SK-N-SH (cell line): ENCODE data around the gene MYLIP. TPM values are rescaled to one million over a fixed set of nuclear protein-coding genes. Genes with fewer than 3 reads are reported as not detected.

ENCODE experiments used
- CTCF ChIA-PET: fragments of 300-600, 350-600 bp; formaldehyde crosslinking; extraction: SDS; loops from one replicate; lab custom pipeline; 2021; lab: Yijun Ruan, JAX
- POLR2A ChIA-PET: fragments of 350-600 bp; sonication (Branson Sonifier 250); formaldehyde crosslinking; extraction: SDS; loops from one replicate; lab custom pipeline; 2020; ENCODE audit warnings: antibody characterized with exemption, inconsistent platforms; lab: Yijun Ruan, JAX
- DNase-seq: peaks from one replicate; pipeline ENCODE4 v3.0.0; 2012
- H2AFZ ChIP-seq: fragments of 200-600 bp; sonication (generic); 2 replicates; pipeline ENCODE4 v1.8.1; 2016; ENCODE audit warnings: antibody characterized with exemption, mild to moderate bottlenecking, low read depth
- H3F3A ChIP-seq: fragments of 200-600 bp; sonication (generic); replicated peaks from 2 replicates; pipeline ENCODE3; 2016; ENCODE audit warnings: antibody characterized with exemption, mild to moderate bottlenecking; ENCODE audit not compliant: insufficient read depth
- H3K27ac ChIP-seq, 2 experiments: fragments of 200-500 bp in 1 of 2; fragments of 200-600 bp in 1 of 2; sonication (Bioruptor generic) in 1 of 2; sonication (generic), shearing (Covaris generic) in 1 of 2; 2 replicates each; pipeline versions ENCODE4 v1.5.1 to v1.6.1; 2014 to 2016; ENCODE audit warnings: low read depth in 2 of 2, inconsistent platforms in 1 of 2, low read length in 1 of 2, mild to moderate bottlenecking in 1 of 2, mixed read lengths in 1 of 2
- H3K27me3 ChIP-seq: fragments of 200-600 bp; sonication (generic), shearing (Covaris generic); 2 replicates; pipeline ENCODE4 v1.6.1; 2016; ENCODE audit warnings: mixed run types; ENCODE audit not compliant: insufficient read depth
- H3K36me3 ChIP-seq, 2 experiments: fragments of 200-500 bp in 1 of 2; fragments of 200-600 bp in 1 of 2; sonication (Bioruptor generic) in 1 of 2; sonication (generic) in 1 of 2; replicated peaks in 1 of 2; 2 replicates each; pipeline versions ENCODE3 to v1.5.1; 2014 to 2016; ENCODE audit warnings: low read length in 1 of 2, mild to moderate bottlenecking in 1 of 2; ENCODE audit not compliant: insufficient read depth in 2 of 2, control insufficient read depth in 1 of 2
- H3K4me1 ChIP-seq, 2 experiments: fragments of 200-500 bp in 1 of 2; fragments of 200-600 bp in 1 of 2; sonication (Bioruptor generic) in 1 of 2; sonication (generic), shearing (Covaris generic) in 1 of 2; 2 replicates each; pipeline versions ENCODE4 v1.5.1 to v1.6.1; 2014 to 2016; ENCODE audit warnings: low read depth in 1 of 2, low read length in 1 of 2, mixed run types in 1 of 2; ENCODE audit not compliant: insufficient read depth in 2 of 2, control insufficient read depth in 1 of 2
- H3K4me2 ChIP-seq: fragments of 200-600 bp; sonication (generic), shearing (Covaris generic); 2 replicates; pipeline ENCODE4 v1.6.1; 2017; ENCODE audit warnings: mixed run types
- H3K4me3 ChIP-seq, 2 experiments: fragments of 200-500 bp in 1 of 2; fragments of 200-600 bp in 1 of 2; sonication (Bioruptor generic) in 1 of 2; sonication (generic), shearing (Covaris generic) in 1 of 2; 2 replicates each; pipeline versions ENCODE4 v1.5.1 to v1.8.1; 2014 to 2016; ENCODE audit warnings: low read depth in 2 of 2, inconsistent platforms in 1 of 2, low read length in 1 of 2, mild to moderate bottlenecking in 1 of 2, mixed read lengths in 1 of 2, moderate library complexity in 1 of 2
- H3K79me2 ChIP-seq: fragments of 200-600 bp; sonication (generic); 2 replicates; pipeline ENCODE4 v1.8.1; 2017; ENCODE audit warnings: mild to moderate bottlenecking; ENCODE audit not compliant: insufficient read depth
- H3K9ac ChIP-seq: fragments of 200-600 bp; sonication (generic); 2 replicates; pipeline ENCODE4 v1.6.1; 2017; ENCODE audit warnings: mixed run types
- H3K9me2 ChIP-seq: fragments of 200-600 bp; sonication (generic); 2 replicates; pipeline ENCODE4 v1.6.1; 2017; ENCODE audit warnings: mixed run types
- H3K9me3 ChIP-seq: fragments of 200-600 bp; sonication (generic); 2 replicates; pipeline ENCODE4 v1.6.1; 2017; ENCODE audit warnings: mixed run types, mild to moderate bottlenecking, moderate library complexity
- H4K20me1 ChIP-seq: fragments of 200-600 bp; sonication (generic); 2 replicates; pipeline ENCODE4 v1.6.1; 2017; ENCODE audit warnings: mild to moderate bottlenecking, mixed run types; ENCODE audit not compliant: insufficient read depth
- CHD2 ChIP-seq: fragments of 150-350 bp; IDR thresholded peaks from 2 replicates; pipeline ENCODE4 v1.6.1; 2018; ENCODE audit warnings: low read length; ENCODE audit not compliant: partially characterized antibody
- EP300 ChIP-seq, 2 experiments: IDR thresholded peaks; 2 replicates each; pipeline versions ENCODE4 v1.4.0 to v1.6.1; 2012; ENCODE audit warnings: borderline replicate concordance in 1 of 2, low read depth in 1 of 2, low read length in 1 of 2
- EZH2phosphoT487 ChIP-seq: fragments of 200-600 bp; sonication (generic); IDR thresholded peaks from 2 replicates; pipeline ENCODE4 v1.6.1; 2017; ENCODE audit warnings: low read depth, mixed run types, mild to moderate bottlenecking, antibody characterized with exemption, moderate library complexity, borderline replicate concordance
- FOSL2 ChIP-seq: IDR thresholded peaks from 2 replicates; pipeline ENCODE4 v1.4.0; 2012; ENCODE audit warnings: low read depth, mild to moderate bottlenecking, moderate library complexity, borderline replicate concordance
- FOXJ3 ChIP-seq: sonication (generic); formaldehyde crosslinking; IDR thresholded peaks from 2 replicates; pipeline ENCODE4 v1.5.1; 2020; ENCODE audit warnings: mild to moderate bottlenecking, missing genetic modification reagents
- GABPA ChIP-seq: IDR thresholded peaks from 2 replicates; pipeline ENCODE4 v1.4.0; 2012; ENCODE audit warnings: low read depth, mild to moderate bottlenecking
- JUND ChIP-seq: IDR thresholded peaks from 2 replicates; pipeline ENCODE4 v1.4.0; 2012
- MEF2A ChIP-seq: IDR thresholded peaks from 2 replicates; pipeline ENCODE4 v1.4.0; 2012; ENCODE audit warnings: low read depth, borderline replicate concordance
- NRF1 ChIP-seq: IDR thresholded peaks from 2 replicates; pipeline ENCODE4 v1.6.1; 2012; ENCODE audit warnings: low read depth, mild to moderate bottlenecking, low read length
- POLR2AphosphoS5 ChIP-seq: IDR thresholded peaks from 2 replicates; pipeline ENCODE4 v1.6.1; 2012; ENCODE audit warnings: low read depth, low read length
- RCOR1 ChIP-seq: fragments of 150-350 bp; IDR thresholded peaks from 2 replicates; pipeline ENCODE4 v1.6.1; 2017; ENCODE audit warnings: antibody characterized with exemption, low read length
- SIN3A ChIP-seq: IDR thresholded peaks from 2 replicates; pipeline ENCODE4 v1.6.1; 2012; ENCODE audit warnings: low read depth, mild to moderate bottlenecking, low read length, moderate library complexity, borderline replicate concordance
- SMC3 ChIP-seq: IDR thresholded peaks from 2 replicates; pipeline ENCODE4 v1.6.1; 2012; ENCODE audit warnings: low read depth, low read length, improper control_type of control experiment
- WGBS: methylation state at CpG from one replicate; pipeline ENCODE4 v1.1.6; 2017; ENCODE audit warnings: low lambda C conversion rate; 5-methylcytosine and 5-hydroxymethylcytosine counted together
- polyA plus RNA-seq, 3 experiments: library from polyadenylated mRNA; depleted of rRNA; stranded (reverse); fragments of >200 nt; gene quantifications; 2 replicates each; pipeline ENCODE4 v1.2.3, GENCODE V29; 2012
- TF ChIP-seq, protein P1 (sequence below): fragments of 150-350 bp; IDR thresholded peaks from 2 replicates; pipeline ENCODE4 v1.6.1; 2017; ENCODE audit warnings: antibody characterized with exemption, low read length, low read depth, borderline replicate concordance
- TF ChIP-seq, protein P2 (sequence below): IDR thresholded peaks from 2 replicates; pipeline ENCODE4 v1.4.0; 2012; ENCODE audit warnings: low read depth
- TF ChIP-seq, protein P3 (sequence below): IDR thresholded peaks from 2 replicates; pipeline ENCODE4 v1.4.0; 2012; ENCODE audit warnings: low read depth, borderline replicate concordance
- TF ChIP-seq, protein P4 (sequence below): IDR thresholded peaks from 2 replicates; pipeline ENCODE4 v1.4.0; 2012; ENCODE audit warnings: low read depth, borderline replicate concordance
- TF ChIP-seq, protein P5 (sequence below): IDR thresholded peaks from 2 replicates; pipeline ENCODE4; 2012

Gene MYLIP
- polyA plus RNA-seq, 1 of the 3 experiments (the other 2 are of a cell fraction) = 3.1 TPM

DNA sequence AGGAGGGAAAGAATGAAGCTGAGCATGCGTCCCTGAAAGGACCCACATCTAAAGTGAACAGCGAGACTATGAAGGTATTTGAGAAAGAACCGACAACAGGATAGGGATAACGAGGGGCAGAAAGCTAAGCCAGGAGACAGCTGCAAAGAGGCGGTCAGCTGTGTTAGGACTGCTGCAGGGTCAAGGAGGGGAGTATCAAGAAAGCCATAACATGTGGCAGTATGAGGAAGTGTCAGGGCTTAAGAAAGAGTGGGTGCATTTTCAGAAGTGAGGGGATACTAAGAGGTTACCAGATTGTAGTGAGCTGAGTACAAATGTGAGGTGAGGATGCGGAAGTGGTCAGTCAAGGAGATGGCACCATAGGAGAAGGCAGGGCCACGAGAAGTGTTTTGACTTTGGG lies 21.2 kb downstream of the MYLIP start (continued):
- TF ChIP-seq, protein P1, sequence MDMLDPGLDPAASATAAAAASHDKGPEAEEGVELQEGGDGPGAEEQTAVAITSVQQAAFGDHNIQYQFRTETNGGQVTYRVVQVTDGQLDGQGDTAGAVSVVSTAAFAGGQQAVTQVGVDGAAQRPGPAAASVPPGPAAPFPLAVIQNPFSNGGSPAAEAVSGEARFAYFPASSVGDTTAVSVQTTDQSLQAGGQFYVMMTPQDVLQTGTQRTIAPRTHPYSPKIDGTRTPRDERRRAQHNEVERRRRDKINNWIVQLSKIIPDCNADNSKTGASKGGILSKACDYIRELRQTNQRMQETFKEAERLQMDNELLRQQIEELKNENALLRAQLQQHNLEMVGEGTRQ = no peak

DNA sequence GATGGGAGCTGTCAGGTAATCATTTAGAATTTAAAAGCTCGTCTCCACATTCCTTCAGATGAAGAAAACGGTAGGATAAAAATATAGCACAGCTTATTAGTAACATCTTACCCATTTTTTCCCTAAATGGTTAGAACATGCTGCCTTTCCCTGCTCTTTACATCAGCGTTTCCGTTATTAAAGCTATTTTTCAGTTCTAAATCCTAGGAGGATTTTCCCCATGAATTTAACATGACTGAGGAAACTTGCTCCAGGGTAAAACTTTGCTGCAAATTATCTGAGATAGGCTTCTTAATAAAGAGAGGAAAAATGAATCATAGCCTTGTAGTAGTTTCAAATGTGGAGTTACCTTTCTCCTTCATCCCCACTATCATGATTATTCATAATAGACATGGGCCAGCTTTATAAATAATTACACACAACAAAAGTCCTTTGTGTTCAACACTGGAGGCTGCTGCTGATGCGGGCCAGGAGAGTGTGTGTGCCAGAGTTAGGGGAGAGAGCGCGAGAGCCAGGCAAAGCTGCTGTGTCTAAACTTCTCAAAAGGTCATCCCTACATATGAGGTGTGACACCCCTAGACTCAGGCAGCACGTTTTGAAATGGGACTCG lies 24.4 kb downstream of the MYLIP start:
- DNase-seq = no peak
- no peaks in the 10 kb centered on the region for H3K9me3 ChIP-seq
- no peak overlapping the region for H3K4me3 ChIP-seq
- no peaks in the 10 kb centered on the region for H3K9me2 ChIP-seq
- H2AFZ ChIP-seq = no peak overlapping the region
- no peaks in the 10 kb centered on the region for H3K79me2 ChIP-seq
- POLR2A ChIA-PET = no interaction called here
- WGBS = 87% methylated on average over 9 of the region's 9 CpGs
- no peaks in the 10 kb centered on the region for H3F3A ChIP-seq
- H4K20me1 ChIP-seq = no peaks in the 10 kb centered on the region
- H3K4me2 ChIP-seq = no peak overlapping the region
- CTCF ChIA-PET = interaction anchor here (0.6 to 1.3 kb wide), 3 partner anchors 9 to 17 kb away, joined by 3 read pairs; no protein-coding TSS in a partner anchor
- no peak overlapping the region for H3K27ac ChIP-seq
- H3K27me3 ChIP-seq = no peaks in the 10 kb centered on the region
- no peak overlapping the region for H3K9ac ChIP-seq
- TF ChIP-seq CHD2 (no peak), RCOR1 (no peak), GABPA (no peak), EZH2phosphoT487 (no peak), FOXJ3 (no peak), EP300 (IDR thresholded peaks at IDR 0.05; ENCODE audit: borderline replicate concordance in 1 of 2, low read depth in 1 of 2, low read length in 1 of 2) (no peak)
- TF ChIP-seq, protein P2, sequence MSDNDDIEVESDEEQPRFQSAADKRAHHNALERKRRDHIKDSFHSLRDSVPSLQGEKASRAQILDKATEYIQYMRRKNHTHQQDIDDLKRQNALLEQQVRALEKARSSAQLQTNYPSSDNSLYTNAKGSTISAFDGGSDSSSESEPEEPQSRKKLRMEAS = no peak
- H3K4me1 ChIP-seq = peaks cover 0 to 17% of the 10 kb centered on the region in 2 experiments; a peak in 2 of 4 replicates
- no peaks in the 10 kb centered on the region for H3K36me3 ChIP-seq

DNA sequence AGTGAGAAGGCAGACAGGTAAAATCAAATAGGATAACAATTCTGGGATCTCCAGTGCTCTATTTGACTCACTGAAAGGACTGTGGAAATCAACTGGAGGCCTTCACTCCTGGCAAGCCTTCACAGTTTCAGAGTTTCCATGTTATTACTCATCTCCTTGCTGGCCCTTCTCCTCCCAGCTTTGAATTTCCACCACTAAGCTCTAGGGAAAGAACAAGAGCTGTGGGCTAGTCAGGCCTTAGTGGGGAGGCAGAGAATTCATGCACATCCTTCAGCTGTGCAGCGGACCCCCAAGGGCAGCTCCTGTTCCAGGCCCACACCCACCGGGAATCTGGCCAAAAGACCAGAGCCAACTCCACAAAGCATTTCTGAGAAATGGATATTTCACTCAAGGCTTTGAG lies 26.0 kb downstream of the MYLIP start:
- no peak for DNase-seq
- Histone ChIP-seq H3F3A (no peaks in the 10 kb centered on the region), H3K4me3 (no peak overlapping the region), H3K4me2 (no peak overlapping the region), H3K79me2 (no peaks in the 10 kb centered on the region), H4K20me1 (no peaks in the 10 kb centered on the region), H3K36me3 (no peaks in the 10 kb centered on the region), H3K9me3 (no peaks in the 10 kb centered on the region), H3K4me1 (peaks cover 0 to 14% of the 10 kb centered on the region in 2 experiments; a peak in 2 of 4 replicates), H3K27me3 (no peaks in the 10 kb centered on the region), H2AFZ (no peak overlapping the region), H3K27ac (no peak overlapping the region), H3K9ac (no peak overlapping the region), H3K9me2 (no peaks in the 10 kb centered on the region)
- CTCF ChIA-PET = interaction anchor here (0.5 to 5.4 kb wide), 5 partner anchors 14 to 168 kb away, joined by 3 to 21 read pairs (median 3); partner anchors contain the start of gene MYLIP
- POLR2A ChIA-PET = no interaction called here
- 87% methylated on average over 2 of the region's 2 CpGs for WGBS
- TF ChIP-seq, protein P3, sequence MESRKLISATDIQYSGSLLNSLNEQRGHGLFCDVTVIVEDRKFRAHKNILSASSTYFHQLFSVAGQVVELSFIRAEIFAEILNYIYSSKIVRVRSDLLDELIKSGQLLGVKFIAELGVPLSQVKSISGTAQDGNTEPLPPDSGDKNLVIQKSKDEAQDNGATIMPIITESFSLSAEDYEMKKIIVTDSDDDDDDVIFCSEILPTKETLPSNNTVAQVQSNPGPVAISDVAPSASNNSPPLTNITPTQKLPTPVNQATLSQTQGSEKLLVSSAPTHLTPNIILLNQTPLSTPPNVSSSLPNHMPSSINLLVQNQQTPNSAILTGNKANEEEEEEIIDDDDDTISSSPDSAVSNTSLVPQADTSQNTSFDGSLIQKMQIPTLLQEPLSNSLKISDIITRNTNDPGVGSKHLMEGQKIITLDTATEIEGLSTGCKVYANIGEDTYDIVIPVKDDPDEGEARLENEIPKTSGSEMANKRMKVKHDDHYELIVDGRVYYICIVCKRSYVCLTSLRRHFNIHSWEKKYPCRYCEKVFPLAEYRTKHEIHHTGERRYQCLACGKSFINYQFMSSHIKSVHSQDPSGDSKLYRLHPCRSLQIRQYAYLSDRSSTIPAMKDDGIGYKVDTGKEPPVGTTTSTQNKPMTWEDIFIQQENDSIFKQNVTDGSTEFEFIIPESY = no peak
- no peak for TF ChIP-seq NRF1
- peak; percentile 27; the same call in 1 of the 2 replicates for TF ChIP-seq FOSL2
- 0 out of 2 replicates have a peak, but pooled peaks have one; percentile 9 for TF ChIP-seq JUND
- no peak for TF ChIP-seq RCOR1
- TF ChIP-seq MEF2A = no peak
- TF ChIP-seq, protein P4, sequence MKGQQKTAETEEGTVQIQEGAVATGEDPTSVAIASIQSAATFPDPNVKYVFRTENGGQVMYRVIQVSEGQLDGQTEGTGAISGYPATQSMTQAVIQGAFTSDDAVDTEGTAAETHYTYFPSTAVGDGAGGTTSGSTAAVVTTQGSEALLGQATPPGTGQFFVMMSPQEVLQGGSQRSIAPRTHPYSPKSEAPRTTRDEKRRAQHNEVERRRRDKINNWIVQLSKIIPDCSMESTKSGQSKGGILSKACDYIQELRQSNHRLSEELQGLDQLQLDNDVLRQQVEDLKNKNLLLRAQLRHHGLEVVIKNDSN = no peak
- TF ChIP-seq, protein P5, sequence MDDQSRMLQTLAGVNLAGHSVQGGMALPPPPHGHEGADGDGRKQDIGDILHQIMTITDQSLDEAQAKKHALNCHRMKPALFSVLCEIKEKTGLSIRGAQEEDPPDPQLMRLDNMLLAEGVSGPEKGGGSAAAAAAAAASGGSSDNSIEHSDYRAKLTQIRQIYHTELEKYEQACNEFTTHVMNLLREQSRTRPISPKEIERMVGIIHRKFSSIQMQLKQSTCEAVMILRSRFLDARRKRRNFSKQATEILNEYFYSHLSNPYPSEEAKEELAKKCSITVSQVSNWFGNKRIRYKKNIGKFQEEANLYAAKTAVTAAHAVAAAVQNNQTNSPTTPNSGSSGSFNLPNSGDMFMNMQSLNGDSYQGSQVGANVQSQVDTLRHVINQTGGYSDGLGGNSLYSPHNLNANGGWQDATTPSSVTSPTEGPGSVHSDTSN = no peak
- TF ChIP-seq SMC3 = no peak
- TF ChIP-seq POLR2AphosphoS5 = no peak
- TF ChIP-seq SIN3A = no peak
- TF ChIP-seq EZH2phosphoT487 = no peak
- TF ChIP-seq CHD2 = no peak
